Right ventricle myocardium inferior (tissue), 1 donor: ENCODE measurements around the gene TBC1D2B. TPM values are rescaled to one million over a fixed set of nuclear protein-coding genes. Genes with fewer than 3 reads are reported as not detected.
A peak's percentile ranks its signal among the peaks of the same experiment; 100 is the strongest.

Experiments used
- ATAC-seq: fragments of 200-7000 bp; cut with Tn5 transposase; one replicate; pipeline ENCODE4 v1.9.1; 2020; ENCODE audit warnings: mild to moderate bottlenecking, moderate library complexity
- DNase-seq: peaks from one replicate; pipeline ENCODE4 v3.0.0; 2021; ENCODE audit errors: missing footprints
- intact Hi-C: fragments of 100-400 bp; cut with DNase I; formaldehyde crosslinking; loops from one replicate; pipeline ENCODE4 v1.11.0; 2022
- total RNA-seq: library from RNA; stranded (reverse); fragmentation: NEBNext Ultra II Directional; extraction: Animal tissue kit (Norgen Biotek cat#: 25700); gene quantifications from one replicate; pipeline ENCODE4 v1.2.1, GENCODE V29; 2021
- donor health status: DM: no; HTN: yes; CAD: no; lungs with severe emphysema.

TBC1D2B gene
- total RNA-seq, 1 donor from 2014 or later = 12.2 TPM

GRCh38 chr15:78023865-78024518, 53.5 kb downstream of the TBC1D2B start:
- intact Hi-C loops = loop anchor here (5.0 kb wide), 2 partner anchors 33 to 48 kb away; no protein-coding TSS in a partner anchor

GRCh38 chr15:78023081-78023665, 54.3 kb downstream of the TBC1D2B start:
- DNase-seq = no peak
- ATAC-seq = no peak
- intact Hi-C loops = loop anchor here (5.0 kb wide), 2 partner anchors 34 to 49 kb away; no protein-coding TSS in a partner anchor

More at GRCh38 chr15:78023865-78024518, 53.5 kb downstream of the TBC1D2B start:
- peak; percentile 84 for DNase-seq
- ATAC-seq = peak; percentile 95

DNA sequence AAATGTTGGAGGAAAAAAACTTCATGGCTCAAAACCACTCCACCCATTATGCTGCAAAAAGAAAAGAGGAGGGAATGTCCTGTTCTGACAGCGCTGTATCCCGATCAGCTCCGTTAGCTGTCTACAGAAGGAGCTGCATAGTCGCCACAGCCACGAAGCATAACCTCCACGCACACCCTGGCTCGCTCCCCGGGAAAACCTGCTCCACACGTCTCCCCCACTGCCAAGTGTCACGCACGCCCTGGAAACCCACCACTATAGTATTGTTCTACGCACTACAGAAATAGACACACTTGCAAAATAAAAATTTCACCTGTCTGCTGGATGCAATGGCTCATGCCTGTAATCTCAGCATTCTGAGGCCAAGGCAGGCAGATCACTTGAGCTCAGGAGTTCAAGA, 55.8 kb downstream of the TBC1D2B start:
- intact Hi-C loops = loop anchor here (5.0 kb wide), 2 partner anchors 36 to 51 kb away; no protein-coding TSS in a partner anchor
- ATAC-seq (no peak), DNase-seq (no peak)

GRCh38 chr15:78020007-78020406, 57.5 kb downstream of the TBC1D2B start:
- no peak for DNase-seq
- ATAC-seq = no peak
- intact Hi-C loops = loop anchor here (5.0 kb wide), 2 partner anchors 37 to 52 kb away; no protein-coding TSS in a partner anchor

DNA sequence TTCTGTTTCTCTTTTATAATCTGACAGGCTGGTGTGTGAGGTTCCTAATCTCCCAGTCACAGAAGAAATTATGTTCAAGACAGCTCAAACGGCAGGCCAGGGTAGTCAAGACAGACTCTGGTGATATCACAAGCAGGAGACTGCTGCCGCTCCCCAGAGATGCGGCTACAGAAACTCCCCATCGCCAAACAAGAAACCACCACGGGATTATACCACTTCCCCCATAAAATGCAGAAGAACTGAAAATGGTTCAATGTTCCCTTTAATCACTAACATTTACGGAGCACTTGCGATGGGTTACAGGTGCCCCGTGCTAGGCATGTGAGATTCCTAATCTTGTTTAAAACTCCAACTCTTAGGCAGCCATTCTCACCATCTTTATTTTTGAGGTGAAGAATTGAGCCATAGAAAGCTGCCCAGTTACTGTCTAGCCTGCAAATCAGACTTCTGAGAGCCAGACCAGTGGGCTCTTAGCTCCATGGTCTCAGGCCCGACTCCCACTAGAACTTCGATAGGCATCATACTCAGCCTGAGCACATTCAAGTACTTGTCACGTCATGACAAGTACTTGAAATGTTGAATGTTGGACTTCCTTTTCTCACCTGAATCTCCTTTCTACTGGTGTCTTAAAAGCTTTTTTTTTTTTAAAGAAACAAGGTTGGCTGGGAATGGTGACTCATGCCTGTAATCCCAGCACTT, 58.4 kb downstream of the TBC1D2B start:
- DNase-seq (no peak), ATAC-seq (no peak)
- intact Hi-C loops = no loop called here

GRCh38 chr15:78018445-78018844, 59.1 kb downstream of the TBC1D2B start:
- no peak for DNase-seq
- no peak for ATAC-seq
- intact Hi-C loops = no loop called here

- intact Hi-C loops = no loop called here
- DNase-seq (no peak), ATAC-seq (no peak)
Measured at GRCh38 chr15:78016860-78017259, 60.7 kb downstream of the TBC1D2B start.

DNA sequence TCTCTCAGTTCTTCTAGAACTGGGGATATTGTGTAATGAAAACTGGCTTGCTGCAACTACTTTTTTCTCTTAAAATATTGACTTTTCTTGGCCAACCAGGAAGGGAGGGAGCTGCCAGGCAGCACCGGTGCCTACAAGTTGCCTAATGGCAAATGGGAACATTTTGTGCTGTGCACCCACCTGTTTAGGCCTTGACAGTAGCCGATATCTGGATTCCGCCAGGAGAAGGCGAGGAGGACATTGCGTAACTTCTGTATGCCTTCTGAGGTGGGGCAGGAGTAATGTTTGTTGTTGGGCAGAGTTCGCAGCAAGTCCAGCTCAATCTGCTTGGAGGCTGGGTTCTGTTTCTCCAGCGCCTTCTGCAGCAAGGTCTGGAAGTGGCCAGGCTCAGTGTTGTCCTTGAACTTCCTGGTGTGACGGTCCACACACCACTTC, 64.9 kb downstream of the TBC1D2B start:
- no peak for ATAC-seq
- intact Hi-C loops = no loop called here
- DNase-seq = no peak

DNA sequence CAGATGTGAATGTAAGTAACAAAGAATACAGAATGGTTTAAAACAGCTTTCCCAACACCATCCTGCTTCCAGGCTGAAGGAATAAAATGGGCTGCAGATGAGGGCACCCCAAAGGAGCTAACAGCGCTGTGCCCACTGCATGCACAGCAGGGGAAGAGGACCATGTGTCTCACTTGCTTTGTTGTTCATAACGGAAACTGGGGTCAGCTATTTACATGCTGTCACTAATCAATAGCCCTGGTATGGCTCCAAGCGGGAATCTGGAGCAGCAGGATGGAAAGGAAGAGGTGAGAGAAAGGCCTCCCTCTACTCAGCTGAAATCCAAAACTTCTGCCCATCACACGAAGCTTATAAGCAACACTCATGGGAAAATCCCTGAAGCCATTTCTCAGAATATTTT, 67.4 kb downstream of the TBC1D2B start:
- ATAC-seq = no peak
- DNase-seq = no peak
- intact Hi-C loops = no loop called here

GRCh38 chr15:78007964-78008886, 69.3 kb downstream of the TBC1D2B start:
- peak; percentile 90 for DNase-seq
- intact Hi-C loops = loop anchor here (5.0 kb wide), 1 partner anchor 69 kb away; the partner anchor contains the start of gene TBC1D2B
- peak; percentile 66 for ATAC-seq

DNA sequence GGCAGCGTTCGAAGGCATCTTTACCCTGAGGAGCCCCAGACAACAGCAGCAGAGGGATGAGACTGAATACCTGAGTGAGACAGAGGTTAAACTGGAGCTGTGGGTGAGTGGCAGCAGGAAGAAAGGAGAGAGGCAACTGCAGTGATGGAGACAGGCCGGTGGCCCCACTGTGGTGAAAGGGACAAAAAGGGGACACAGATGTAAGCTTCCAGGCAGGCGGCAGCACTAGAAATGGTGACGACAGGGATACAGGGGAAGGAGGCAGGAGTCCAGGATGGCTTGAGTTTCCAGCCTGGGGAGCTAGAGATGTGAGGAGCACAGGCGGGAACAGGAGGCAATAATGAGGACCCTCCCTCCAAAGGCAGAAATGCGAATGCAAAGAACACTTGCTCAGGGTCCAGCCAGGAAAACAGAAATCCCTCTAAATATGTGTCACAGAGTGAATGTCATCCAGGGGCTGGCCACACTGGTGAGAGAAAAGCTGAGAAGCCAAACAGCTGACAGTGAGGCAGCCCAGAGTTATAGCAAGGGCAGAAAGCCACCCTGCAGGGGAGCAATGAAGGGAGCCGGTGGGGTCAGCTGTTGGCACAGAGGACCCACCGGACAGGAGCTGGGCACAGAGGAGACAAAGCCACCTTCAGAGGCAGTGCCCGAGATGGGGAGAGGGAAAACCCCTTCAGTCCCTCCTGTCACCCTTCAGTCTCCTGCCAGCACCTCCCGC, 70.1 kb downstream of the TBC1D2B start:
- intact Hi-C loops = loop anchor here (5.0 kb wide), 1 partner anchor 70 kb away; the partner anchor contains the start of gene TBC1D2B
- DNase-seq = no peak
- no peak for ATAC-seq

- intact Hi-C loops = loop anchor here (5.0 kb wide), 1 partner anchor 71 kb away; the partner anchor contains the start of gene TBC1D2B
- no peak for ATAC-seq
- DNase-seq = no peak
Measured at GRCh38 chr15:78006567-78007205, 70.8 kb downstream of the TBC1D2B start.

DNA sequence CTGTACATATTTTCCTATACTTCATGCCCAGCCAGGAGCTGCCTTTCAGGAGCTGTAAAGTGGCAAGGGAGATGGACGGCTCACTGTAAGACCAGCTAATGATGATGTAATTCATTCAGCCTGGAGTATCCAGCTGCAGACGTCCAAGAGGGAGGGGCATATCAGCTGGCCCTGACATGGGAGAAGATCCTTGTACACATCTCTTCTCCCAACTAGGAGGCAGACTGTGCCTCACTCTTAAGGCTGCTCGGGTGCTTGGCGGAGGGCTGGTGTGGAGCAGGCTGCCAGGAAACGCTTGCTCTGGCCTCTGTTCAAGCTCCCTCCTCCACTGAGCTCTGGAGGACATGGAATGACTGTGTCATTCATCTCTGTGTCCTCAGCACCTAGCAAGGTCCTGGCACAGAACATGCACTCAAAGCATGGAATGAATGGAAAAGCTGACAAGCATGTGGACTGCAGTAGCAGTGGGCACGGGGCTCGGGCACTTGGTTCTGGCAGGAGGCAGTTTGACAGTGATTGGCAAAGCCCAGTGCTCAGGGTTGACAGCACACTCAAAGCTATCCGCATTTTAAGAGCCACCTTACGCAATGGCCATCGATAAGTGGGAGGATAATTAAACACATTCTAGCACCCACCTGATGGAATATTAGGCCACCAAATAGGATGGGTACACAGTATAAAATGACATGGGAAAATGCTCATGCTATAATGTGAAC, 72.4 kb downstream of the TBC1D2B start:
- ATAC-seq = peak; percentile 89
- intact Hi-C loops = loop anchor here (5.0 kb wide), 2 partner anchors 38 to 72 kb away; partner anchors contain the start of gene TBC1D2B
- DNase-seq = peak; percentile 86

- DNase-seq (no peak), ATAC-seq (no peak)
- intact Hi-C loops = loop anchor here (5.0 kb wide), 1 partner anchor 37 kb away; no protein-coding TSS in a partner anchor
Measured at GRCh38 chr15:78004222-78004727, 73.2 kb downstream of the TBC1D2B start.

DNA sequence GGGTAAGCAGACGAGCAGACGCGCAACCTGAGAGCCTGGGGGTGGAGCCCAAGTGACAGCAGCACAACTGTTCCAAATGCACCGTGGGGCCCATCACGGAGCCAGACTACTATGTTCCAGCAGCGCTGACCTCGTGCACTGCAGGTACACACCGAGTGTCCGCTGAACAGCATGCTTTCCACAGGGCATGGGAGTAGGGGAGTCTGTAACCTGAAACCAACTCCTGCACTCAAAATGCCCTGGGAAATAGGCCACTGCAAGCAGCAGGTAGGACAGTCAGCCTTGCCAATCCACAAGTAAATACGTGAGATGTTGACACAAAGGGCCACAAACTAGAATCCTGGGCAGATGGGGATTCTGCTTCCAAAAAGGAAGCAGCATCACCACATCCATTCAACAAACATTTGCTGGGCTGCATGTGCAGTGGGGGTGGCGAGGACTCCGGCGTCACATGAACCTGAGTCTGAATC, 73.9 kb downstream of the TBC1D2B start:
- intact Hi-C loops = loop anchor here (5.0 kb wide), 1 partner anchor 36 kb away; no protein-coding TSS in a partner anchor
- ATAC-seq = no peak
- DNase-seq = no peak

- intact Hi-C loops = loop anchor here (5.0 kb wide), 1 partner anchor 36 kb away; no protein-coding TSS in a partner anchor
- ATAC-seq (no peak), DNase-seq (no peak)
Measured at GRCh38 chr15:78002996-78003395, 74.5 kb downstream of the TBC1D2B start.
